H1 (cell line): ENCODE results near the gene DRAM1.

Experiments
- CEBPB ChIP-seq: IDR thresholded peaks from 2 replicates; pipeline ENCODE4 v1.6.1; 2012; ENCODE audit warnings: low read depth, low read length
- CHD1 ChIP-seq: IDR thresholded peaks from 2 replicates; pipeline ENCODE4 v1.6.1; 2012; ENCODE audit warnings: low read depth, low read length, improper control_type of control experiment
- CTCF ChIP-seq, 3 experiments: IDR thresholded peaks; 1 replicate in 2 of 3; 2 replicates in 1 of 3; pipeline versions ENCODE4 v1.5.1 to v1.6.1; 2011; ENCODE audit warnings: low read length in 3 of 3, mild to moderate bottlenecking in 3 of 3, inconsistent platforms in 2 of 3, low read depth in 1 of 3, moderate library complexity in 1 of 3; ENCODE audit not compliant: insufficient read depth in 1 of 3; ENCODE audit errors: control extremely low read depth in 1 of 3
- EP300 ChIP-seq, 2 experiments: IDR thresholded peaks; 1 replicate in 1 of 2; 2 replicates in 1 of 2; pipeline ENCODE4 v1.6.1; 2011 to 2012; ENCODE audit warnings: low read depth in 2 of 2, low read length in 2 of 2, mild to moderate bottlenecking in 2 of 2, borderline replicate concordance in 1 of 2, inconsistent platforms in 1 of 2, moderate library complexity in 1 of 2
- EZH2 ChIP-seq: fragments of 200-600 bp; sonication (generic); IDR thresholded peaks from 2 replicates; pipeline ENCODE4 v1.7.1; 2012; ENCODE audit warnings: low read depth, mild to moderate bottlenecking, moderate library complexity, low read length, inconsistent platforms; ENCODE audit not compliant: severe bottlenecking
- POLR2A ChIP-seq, 2 experiments: IDR thresholded peaks; 1 replicate in 1 of 2; 2 replicates in 1 of 2; pipeline ENCODE4 v1.6.1; 2011; ENCODE audit warnings: low read depth in 2 of 2, low read length in 2 of 2, mild to moderate bottlenecking in 2 of 2; ENCODE audit errors: control extremely low read depth in 1 of 2
- POLR2AphosphoS5 ChIP-seq: IDR thresholded peaks from 2 replicates; pipeline ENCODE4 v1.6.1; 2011; ENCODE audit warnings: low read depth, low read length

DNA sequence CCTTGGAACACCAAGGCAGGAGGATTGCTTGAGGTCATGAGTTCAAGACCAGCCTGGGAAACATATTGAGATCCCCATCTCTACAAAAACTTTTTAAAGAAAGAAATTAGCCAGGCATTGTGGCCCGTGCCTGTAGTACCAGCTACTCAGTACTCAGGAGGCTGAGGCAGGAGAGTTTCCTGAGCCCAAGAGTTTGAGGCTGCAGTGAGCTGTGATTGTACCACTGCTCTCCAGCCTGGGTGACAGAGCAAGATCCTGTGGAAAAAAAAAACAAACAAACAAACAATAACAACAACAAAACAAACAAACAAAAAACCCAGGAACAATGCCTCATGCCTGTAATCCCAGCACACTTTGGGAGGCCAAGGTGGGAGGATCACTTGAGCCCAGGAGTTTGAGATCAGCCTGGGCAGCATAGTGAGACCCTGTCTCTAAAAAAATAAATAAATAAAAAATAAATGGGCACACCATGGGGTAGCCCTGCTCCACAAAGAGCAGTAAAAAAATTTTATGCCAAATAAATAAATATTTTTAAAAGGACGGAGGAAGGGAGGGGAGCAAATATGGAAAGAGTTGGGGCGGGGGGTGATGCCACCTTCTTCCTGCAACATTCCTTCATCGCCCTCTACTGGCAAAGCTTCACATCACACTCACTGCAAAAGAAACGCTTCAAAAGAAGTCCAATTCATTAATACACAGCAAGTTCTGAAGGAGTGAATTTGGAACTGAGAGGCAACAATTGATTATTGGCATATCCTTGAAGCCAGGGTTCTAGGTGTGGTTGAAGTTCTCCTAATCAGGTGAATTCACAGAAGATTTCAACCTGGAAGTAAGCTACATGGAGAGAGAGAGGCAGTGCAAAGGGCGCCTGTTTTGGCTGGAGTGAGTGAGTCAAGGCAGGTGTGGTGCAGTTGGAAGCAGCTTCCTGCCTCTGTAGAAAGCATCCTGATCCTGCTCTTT lies 37.8 kb upstream of the DRAM1 start:
- TF ChIP-seq CTCF (IDR thresholded peaks at IDR 0.05; ENCODE audit: control extremely low read depth in 1 of 3, insufficient read depth in 1 of 3, low read depth in 1 of 3, low read length in 3 of 3): peak; percentile 60 to 74 (median 66)
- TF ChIP-seq EP300 (IDR thresholded peaks at IDR 0.05; ENCODE audit: borderline replicate concordance in 1 of 2, low read depth in 2 of 2, low read length in 2 of 2): no peak
- no peak for TF ChIP-seq POLR2A (IDR thresholded peaks at IDR 0.05; ENCODE audit: control extremely low read depth in 1 of 2, low read depth in 2 of 2, low read length in 2 of 2)
- TF ChIP-seq EZH2: no peak
- TF ChIP-seq POLR2AphosphoS5: no peak
- no peak for TF ChIP-seq CHD1
- TF ChIP-seq CEBPB: no peak
